ENCODE data around the gene STK32B. TPM values are rescaled to one million over a fixed set of nuclear protein-coding genes. Genes with fewer than 3 reads are reported as not detected.

The STK32B gene
- total RNA-seq, 4 donors from 2014 or later = 1.6 to 3.4 (median 1.9) TPM

- intact Hi-C loops (cut with DNase I; ENCODE audit: low total_unique reads) = loop anchor here (10.0 kb wide), 1 partner anchor 345 kb away; no protein-coding TSS in a partner anchor
- no peak for DNase-seq (ENCODE audit: low spot score in 2 of 2)
- 67 to 75% methylated on average over 5 of the region's 5 CpGs for WGBS, 2 donors
These were observed 418.6 kb downstream of the STK32B start for GRCh38 chr4:5469861-5470260.

GRCh38 chr4:5470318-5471198 lies 419.3 kb downstream of the STK32B start:
- intact Hi-C loops (cut with DNase I; ENCODE audit: low total_unique reads) = no loop called here
- H3K4me3 ChIP-seq (ENCODE audit: low read depth, poor library complexity, severe bottlenecking) = no peak overlapping the region
- TF ChIP-seq POLR2A (IDR thresholded peaks at IDR 0.05) (no peak), CTCF (IDR thresholded peaks at IDR 0.05) (no peak)
- 70 to 80% methylated on average over 13 of the region's 13 CpGs for WGBS, 2 donors
- DNase-seq (ENCODE audit: low spot score in 2 of 2) = peak in 1 of 2 donors; percentile 48

More at GRCh38 chr4:5469861-5470260, 418.6 kb downstream of the STK32B start:
- H3K4me3 ChIP-seq (ENCODE audit: low read depth, poor library complexity, severe bottlenecking) = no peak overlapping the region
- TF ChIP-seq POLR2A (IDR thresholded peaks at IDR 0.05) (no peak), CTCF (IDR thresholded peaks at IDR 0.05) (no peak)

- intact Hi-C loops (cut with DNase I; ENCODE audit: low total_unique reads) = no loop called here
- H3K4me3 ChIP-seq (ENCODE audit: low read depth, poor library complexity, severe bottlenecking) = no peak overlapping the region
- WGBS, 2 donors = 70 to 72% methylated on average over 7 of the region's 7 CpGs
- no peak for TF ChIP-seq CTCF (IDR thresholded peaks at IDR 0.05)
- peak in 1 of 2 donors; percentile 75 for DNase-seq (ENCODE audit: low spot score in 2 of 2)
These were observed 419.9 kb downstream of the STK32B start for GRCh38 chr4:5471206-5471605.

GRCh38 chr4:5471691-5472090 lies 420.4 kb downstream of the STK32B start:
- no peak for TF ChIP-seq POLR2A (IDR thresholded peaks at IDR 0.05)
- no peak for TF ChIP-seq CTCF (IDR thresholded peaks at IDR 0.05)
- peak in 1 of 2 donors; percentile 50 for DNase-seq (ENCODE audit: low spot score in 2 of 2)
- WGBS, 2 donors = 74 to 77% methylated on average over 7 of the region's 7 CpGs
- H3K4me3 ChIP-seq (ENCODE audit: low read depth, poor library complexity, severe bottlenecking) = no peak overlapping the region
- intact Hi-C loops (cut with DNase I; ENCODE audit: low total_unique reads) = no loop called here

GRCh38 chr4:5472160-5472591 lies 420.9 kb downstream of the STK32B start:
- WGBS, 2 donors = 83 to 87% methylated on average over 6 of the region's 6 CpGs

More at GRCh38 chr4:5472160-5472591, 420.9 kb downstream of the STK32B start:
- intact Hi-C loops (cut with DNase I; ENCODE audit: low total_unique reads) = no loop called here
- H3K4me3 ChIP-seq (ENCODE audit: low read depth, poor library complexity, severe bottlenecking) = no peak overlapping the region
- DNase-seq (ENCODE audit: low spot score in 2 of 2) = peak in 1 of 2 donors; percentile 46
- TF ChIP-seq CTCF (IDR thresholded peaks at IDR 0.05) = no peak
- no peak for TF ChIP-seq POLR2A (IDR thresholded peaks at IDR 0.05)

Data from lower leg skin (tissue), 4 donors.